ENCODE results near the gene ADAR. TPM values are rescaled to one million over a fixed set of nuclear protein-coding genes. Genes with fewer than 3 reads are reported as not detected.
"Not testable (repeated sequence)": the region's sequence is repeated elsewhere in the genome, so short reads cannot be mapped to it uniquely, and the experiment has no call there.

ADAR gene, protein sequence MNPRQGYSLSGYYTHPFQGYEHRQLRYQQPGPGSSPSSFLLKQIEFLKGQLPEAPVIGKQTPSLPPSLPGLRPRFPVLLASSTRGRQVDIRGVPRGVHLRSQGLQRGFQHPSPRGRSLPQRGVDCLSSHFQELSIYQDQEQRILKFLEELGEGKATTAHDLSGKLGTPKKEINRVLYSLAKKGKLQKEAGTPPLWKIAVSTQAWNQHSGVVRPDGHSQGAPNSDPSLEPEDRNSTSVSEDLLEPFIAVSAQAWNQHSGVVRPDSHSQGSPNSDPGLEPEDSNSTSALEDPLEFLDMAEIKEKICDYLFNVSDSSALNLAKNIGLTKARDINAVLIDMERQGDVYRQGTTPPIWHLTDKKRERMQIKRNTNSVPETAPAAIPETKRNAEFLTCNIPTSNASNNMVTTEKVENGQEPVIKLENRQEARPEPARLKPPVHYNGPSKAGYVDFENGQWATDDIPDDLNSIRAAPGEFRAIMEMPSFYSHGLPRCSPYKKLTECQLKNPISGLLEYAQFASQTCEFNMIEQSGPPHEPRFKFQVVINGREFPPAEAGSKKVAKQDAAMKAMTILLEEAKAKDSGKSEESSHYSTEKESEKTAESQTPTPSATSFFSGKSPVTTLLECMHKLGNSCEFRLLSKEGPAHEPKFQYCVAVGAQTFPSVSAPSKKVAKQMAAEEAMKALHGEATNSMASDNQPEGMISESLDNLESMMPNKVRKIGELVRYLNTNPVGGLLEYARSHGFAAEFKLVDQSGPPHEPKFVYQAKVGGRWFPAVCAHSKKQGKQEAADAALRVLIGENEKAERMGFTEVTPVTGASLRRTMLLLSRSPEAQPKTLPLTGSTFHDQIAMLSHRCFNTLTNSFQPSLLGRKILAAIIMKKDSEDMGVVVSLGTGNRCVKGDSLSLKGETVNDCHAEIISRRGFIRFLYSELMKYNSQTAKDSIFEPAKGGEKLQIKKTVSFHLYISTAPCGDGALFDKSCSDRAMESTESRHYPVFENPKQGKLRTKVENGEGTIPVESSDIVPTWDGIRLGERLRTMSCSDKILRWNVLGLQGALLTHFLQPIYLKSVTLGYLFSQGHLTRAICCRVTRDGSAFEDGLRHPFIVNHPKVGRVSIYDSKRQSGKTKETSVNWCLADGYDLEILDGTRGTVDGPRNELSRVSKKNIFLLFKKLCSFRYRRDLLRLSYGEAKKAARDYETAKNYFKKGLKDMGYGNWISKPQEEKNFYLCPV
- total RNA-seq = 100 to 1,000 TPM; 127 to 149 (median 137) TPM
- long read RNA-seq, donor 1, full-length matches to known transcripts = 7 of 57 reads
- long read RNA-seq, donor 1, partial matches to known transcripts = 34 of 57 reads
- long read RNA-seq, donor 1, other reads (novel, unspliced or antisense) = 16 of 57 reads
- long read RNA-seq, donor 2, full-length matches to known transcripts = 1 of 12 reads
- long read RNA-seq, donor 2, partial matches to known transcripts = 8 of 12 reads
- long read RNA-seq, donor 2, other reads (novel, unspliced or antisense) = 3 of 12 reads

DNA sequence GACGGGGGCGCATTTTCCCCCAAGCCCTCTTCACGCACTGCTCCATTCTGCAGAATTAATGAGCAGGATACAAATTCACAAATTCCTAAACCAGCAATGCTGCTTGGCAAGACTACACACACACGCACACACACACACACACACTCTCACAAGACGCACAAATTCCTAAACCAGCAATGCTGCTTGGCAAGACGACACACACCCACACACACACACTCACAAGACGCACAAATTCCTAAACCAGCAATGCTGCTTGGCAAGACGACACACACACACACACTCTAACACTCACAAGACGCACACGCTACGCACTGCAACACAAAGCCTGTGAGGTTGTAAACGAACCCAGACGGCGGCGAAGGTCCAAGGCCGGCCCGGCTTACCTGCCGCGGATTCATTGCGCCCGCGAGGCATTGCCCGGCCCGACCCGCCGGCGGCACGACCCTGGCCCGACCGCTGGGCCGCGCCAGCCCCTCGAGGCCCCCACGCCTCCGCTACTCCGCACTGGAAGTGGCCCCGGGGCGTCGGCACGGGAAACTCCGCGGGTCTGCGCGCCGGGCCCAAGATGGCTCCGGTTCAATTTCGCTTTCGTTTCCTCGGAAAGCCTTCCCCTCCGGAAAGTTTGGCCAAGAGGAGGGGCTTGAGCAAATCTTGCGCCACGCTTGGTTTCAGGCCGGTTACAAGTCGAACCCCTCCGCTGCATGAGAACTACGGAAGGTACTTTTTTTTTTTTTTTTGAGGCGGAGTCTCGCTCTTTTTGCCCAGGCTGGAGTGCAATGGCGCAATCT, at the start of gene ADAR:
Gene ADAR (minus strand): TSS at position 578 of the 788 bp plus-strand sequence. CDS start 180 bp downstream, at position 398.
- peak within 1 kb of the TSS; percentile 83 for H3K4me3 ChIP-seq
- no peak for TF ChIP-seq CTCF (IDR thresholded peaks at IDR 0.05)
- peaks cover 25% of the 10 kb centered on the region for H3K4me1 ChIP-seq (ENCODE audit: low read depth)
- intact Hi-C loops (cut with DNase I, micrococcal nuclease) = no loop called here
- H3K9me3 ChIP-seq = no peaks in the 10 kb centered on the region
- ATAC-seq (peak; percentile 95), DNase-seq (peak; percentile 88 to 93 (median 91))
- peaks cover 1% of the 10 kb centered on the region for H3K36me3 ChIP-seq (ENCODE audit: low read depth)

- no peak for TF ChIP-seq CTCF (IDR thresholded peaks at IDR 0.05)
- intact Hi-C loops (cut with DNase I, micrococcal nuclease) = no loop called here
- Histone ChIP-seq H3K4me3 (no peak overlapping the region), H3K9me3 (no peaks in the 10 kb centered on the region), H3K4me1 (ENCODE audit: low read depth) (no peaks in the 10 kb centered on the region), H3K36me3 (ENCODE audit: low read depth) (no peaks in the 10 kb centered on the region)
- ATAC-seq (no peak), DNase-seq (no peak)
These were observed 49.6 kb upstream of the ADAR start for GRCh38 chr1:154657556-154657955.

DNA sequence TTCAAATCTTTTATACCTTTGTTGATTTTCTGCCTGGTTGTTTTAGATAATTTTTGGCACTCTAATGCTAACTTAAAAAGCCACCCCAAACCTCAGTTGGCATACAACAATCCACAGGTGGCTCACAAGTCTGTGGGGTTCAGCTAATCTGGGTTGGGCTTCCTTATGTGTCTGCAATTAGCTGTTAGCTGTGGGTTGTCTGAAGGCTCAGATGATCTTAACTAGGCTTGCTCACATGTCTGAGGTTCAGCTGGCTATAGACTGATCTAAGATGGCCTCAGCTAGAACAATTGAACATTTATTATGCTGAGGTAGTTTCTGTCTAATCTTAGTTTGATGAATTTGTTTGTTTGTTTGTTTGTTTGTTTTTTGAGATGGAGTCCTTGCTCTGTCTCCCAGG, 44.9 kb upstream of the ADAR start:
- Histone ChIP-seq H3K4me3 (no peak overlapping the region), H3K9me3 (no peaks in the 10 kb centered on the region), H3K36me3 (ENCODE audit: low read depth) (no peaks in the 10 kb centered on the region), H3K4me1 (ENCODE audit: low read depth) (no peaks in the 10 kb centered on the region)
- intact Hi-C loops (cut with DNase I, micrococcal nuclease) = no loop called here
- no peak for ATAC-seq
- no peak for TF ChIP-seq CTCF (IDR thresholded peaks at IDR 0.05)
- DNase-seq = no peak

DNA sequence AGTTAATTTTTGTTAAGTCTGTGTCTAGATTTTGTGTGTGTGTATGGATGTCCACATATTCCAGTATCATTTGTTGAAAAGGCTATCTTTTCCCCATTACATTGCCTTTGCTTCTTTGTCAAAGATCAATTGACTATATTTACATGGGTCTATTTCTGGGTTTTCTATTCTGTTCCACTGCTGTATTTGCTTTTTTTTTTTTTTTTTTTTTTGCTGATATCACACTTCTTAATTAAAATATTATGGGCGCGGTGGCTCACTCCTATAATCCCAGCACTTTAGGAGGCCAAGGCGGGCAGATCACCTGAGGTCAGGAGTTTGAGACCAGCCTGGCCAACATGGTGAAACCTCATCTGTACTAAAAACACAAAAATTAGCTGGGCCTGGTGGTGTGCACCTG, 36.7 kb upstream of the ADAR start:
- H3K36me3 ChIP-seq (ENCODE audit: low read depth); intact Hi-C loops (cut with DNase I, micrococcal nuclease); H3K4me3 ChIP-seq; H3K9me3 ChIP-seq; H3K4me1 ChIP-seq (ENCODE audit: low read depth); ATAC-seq; DNase-seq: not testable (repeated sequence)

DNA sequence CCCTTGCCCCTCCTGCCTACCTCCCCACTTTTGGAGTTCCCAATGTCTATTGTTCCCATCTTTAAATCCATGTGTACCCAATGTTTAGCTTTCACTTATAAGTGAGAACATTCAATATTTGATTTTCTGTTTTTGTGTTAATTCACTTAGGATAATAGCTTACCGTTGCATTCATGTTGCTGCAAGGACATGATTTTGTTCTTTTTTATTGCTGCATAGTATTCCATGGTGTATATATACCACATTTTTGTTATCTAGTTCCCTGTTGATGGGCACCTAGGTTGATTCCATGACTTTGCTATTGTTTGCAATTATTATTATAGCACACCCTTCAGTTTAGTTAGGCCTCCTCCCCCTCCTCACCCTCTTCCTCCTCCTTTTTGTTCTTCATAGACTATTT, 33.5 kb upstream of the ADAR start:
- Histone ChIP-seq H3K4me1 (ENCODE audit: low read depth) (no peaks in the 10 kb centered on the region), H3K9me3 (no peaks in the 10 kb centered on the region), H3K36me3 (ENCODE audit: low read depth) (no peaks in the 10 kb centered on the region), H3K4me3 (no peak overlapping the region)
- DNase-seq (no peak), ATAC-seq (no peak)
- TF ChIP-seq CTCF (IDR thresholded peaks at IDR 0.05) = no peak
- intact Hi-C loops (cut with DNase I, micrococcal nuclease) = no loop called here

Data from mucosa of descending colon (tissue), 3 donors.